Raji (cell line): ENCODE data around the gene PRKCI.

Experiments
- POLR2A ChIP-seq: IDR thresholded peaks from 2 replicates; pipeline ENCODE4 v1.6.1; 2011; ENCODE audit warnings: low read depth, low read length, control low read depth; ENCODE audit not compliant: insufficient read depth

PRKCI gene

GRCh38 chr3:170320461-170321121 is 98.4 kb downstream of the PRKCI start:
- TF ChIP-seq POLR2A: no peak

- no peak for TF ChIP-seq POLR2A
These were observed 99.3 kb downstream of the PRKCI start for GRCh38 chr3:170321321-170322034.

- TF ChIP-seq POLR2A: no peak
These were observed 100.5 kb downstream of the PRKCI start for GRCh38 chr3:170322566-170323269.

GRCh38 chr3:170323331-170323730 is 101.1 kb downstream of the PRKCI start:
- TF ChIP-seq POLR2A: no peak

DNA sequence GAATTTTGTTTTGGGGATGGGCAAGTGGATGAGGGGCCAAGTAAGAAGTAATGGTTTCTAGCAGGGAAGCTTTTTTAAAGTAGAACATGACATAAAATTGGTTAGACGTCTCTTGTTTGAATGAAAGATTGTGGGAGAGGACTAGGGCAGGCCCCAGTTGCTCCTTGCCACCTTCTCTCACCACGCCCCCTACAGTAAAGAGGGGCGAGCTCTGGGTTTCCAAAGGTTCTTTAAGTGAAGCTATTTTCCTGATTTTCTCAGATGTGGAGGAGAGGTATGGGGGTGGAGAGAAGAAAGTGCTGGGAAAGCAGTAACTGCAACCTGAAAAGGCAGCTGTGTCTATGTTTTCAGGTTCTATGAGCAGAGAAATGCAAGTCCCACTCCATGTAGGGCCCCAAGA is 102.7 kb downstream of the PRKCI start:
- no peak for TF ChIP-seq POLR2A

DNA sequence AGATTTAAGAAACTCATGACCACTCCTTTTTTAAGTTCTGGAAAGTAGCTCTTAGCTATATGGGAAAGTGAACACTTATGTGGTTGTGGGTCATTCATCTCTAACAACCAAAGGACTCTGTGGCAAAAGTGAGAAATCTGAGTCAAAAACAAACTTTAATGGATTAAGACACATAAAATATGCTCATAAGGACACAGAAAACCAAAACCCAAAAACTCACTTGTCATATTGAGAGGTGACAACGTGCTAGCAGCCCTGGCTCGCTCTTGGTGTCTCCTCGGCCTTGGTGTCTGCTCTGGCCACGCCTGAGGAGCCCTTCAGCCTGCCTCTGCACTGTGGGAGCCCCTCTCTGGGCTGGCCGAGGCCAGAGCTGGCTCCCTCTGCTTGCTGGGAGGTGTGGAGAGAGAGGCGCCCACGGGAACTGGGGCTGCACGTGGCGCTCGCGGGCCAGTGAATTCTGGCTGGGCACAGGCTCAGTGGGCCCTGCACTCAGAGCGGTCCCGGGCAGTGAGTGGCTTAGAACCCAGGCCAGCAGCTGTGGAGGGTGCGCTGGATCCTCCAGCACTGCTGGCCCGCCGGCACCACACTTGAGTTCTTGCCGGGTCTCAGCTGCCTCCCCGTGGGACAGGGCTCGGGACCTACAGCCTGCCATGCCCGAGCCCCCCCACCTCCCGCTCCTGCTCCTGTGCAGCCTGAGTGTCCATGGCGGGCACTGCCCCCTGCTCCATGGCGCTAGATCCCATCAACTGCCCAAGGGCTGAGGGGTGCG is 105.0 kb downstream of the PRKCI start:
- TF ChIP-seq POLR2A: no peak

DNA sequence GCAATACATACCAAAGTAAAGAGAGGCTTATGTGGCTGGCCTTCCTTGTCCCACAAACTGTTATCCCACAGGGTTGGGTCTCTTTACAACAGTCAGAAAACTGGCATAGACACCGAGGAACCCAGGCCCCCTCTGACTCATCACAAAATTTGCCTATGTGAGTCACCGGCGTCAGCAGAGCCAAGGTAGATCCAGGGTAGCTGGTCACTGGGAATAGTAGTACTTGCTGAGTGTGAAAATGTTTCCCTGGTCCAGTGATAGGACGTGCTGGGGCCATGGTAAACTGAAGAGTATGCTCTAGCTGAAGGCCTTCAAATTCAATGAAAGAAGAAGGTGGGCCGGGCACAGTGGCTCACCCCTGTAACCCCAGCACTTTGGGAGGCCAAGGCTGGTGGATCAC is 108.1 kb downstream of the PRKCI start:
- no peak for TF ChIP-seq POLR2A

GRCh38 chr3:170331143-170331542 is 108.9 kb downstream of the PRKCI start:
- no peak for TF ChIP-seq POLR2A

DNA sequence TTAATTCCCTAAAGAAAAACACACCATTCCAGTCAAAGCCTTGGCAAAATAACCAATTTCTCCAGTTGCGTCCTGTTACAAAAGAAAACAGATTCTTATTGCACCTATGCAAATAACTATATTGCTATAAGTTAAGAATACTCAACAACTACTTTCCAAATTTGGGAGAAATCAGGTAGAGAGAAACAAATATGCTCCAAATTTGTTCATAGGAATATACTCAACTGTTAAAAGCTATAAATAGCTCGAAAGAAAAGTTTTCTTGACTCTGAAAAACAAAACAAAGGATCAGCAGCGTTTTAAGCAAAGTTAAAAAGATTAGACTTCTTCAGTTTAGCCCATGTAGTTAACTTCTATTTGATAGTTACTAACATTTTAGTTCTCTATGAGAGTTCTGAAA is 115.2 kb downstream of the PRKCI start:
- TF ChIP-seq POLR2A: no peak

DNA sequence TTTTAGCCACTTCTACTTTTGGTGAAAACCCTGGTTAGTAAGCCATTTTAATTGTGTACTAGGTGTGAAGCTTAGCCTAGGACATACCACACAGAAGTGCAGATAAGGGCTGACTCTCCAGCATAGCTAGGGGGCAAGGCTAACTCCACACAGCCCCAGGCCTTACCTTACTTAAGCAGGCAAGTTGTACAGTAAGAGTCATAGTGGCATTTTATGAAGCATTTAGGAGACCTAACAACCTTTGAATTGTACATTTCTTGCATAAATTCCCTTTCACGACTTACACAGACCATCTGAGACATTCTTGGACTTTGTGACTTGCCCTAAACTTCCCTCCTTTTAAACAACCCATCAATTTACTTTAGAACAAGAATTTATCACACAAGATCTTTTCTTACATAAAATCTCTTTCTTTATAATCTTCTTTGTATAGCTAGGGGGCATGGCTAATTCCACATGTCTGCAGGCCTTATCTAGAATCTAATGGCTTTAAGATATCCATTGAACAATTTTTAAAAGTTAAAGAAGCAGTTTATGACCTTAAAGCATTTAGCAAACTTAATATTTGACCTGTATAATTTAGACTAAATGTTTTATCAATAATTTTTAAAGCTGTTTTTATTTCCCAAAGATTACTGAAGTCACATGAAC is 116.6 kb downstream of the PRKCI start:
- TF ChIP-seq POLR2A: no peak

DNA sequence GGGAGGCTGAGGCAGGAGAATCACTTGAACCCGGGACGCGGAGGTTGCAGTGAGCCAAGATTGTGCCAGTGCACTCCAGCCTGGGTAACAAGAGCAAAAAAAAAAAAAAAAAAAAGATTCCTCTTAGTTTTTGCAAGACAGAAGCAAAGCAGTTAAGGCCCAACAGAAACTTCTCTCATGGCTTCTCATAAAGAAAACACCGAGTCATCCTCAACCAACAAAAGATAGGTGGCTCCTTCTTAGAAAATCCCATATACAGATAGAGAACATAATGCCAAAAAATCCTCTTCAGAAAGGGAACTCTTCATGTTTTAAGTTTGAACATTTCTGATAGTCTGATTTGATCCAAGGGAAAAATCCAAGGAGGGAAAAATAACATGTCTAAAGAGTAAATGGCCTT is 122.7 kb downstream of the PRKCI start:
- no peak for TF ChIP-seq POLR2A

GRCh38 chr3:170346481-170347392 is 124.5 kb downstream of the PRKCI start:
- TF ChIP-seq POLR2A: no peak

DNA sequence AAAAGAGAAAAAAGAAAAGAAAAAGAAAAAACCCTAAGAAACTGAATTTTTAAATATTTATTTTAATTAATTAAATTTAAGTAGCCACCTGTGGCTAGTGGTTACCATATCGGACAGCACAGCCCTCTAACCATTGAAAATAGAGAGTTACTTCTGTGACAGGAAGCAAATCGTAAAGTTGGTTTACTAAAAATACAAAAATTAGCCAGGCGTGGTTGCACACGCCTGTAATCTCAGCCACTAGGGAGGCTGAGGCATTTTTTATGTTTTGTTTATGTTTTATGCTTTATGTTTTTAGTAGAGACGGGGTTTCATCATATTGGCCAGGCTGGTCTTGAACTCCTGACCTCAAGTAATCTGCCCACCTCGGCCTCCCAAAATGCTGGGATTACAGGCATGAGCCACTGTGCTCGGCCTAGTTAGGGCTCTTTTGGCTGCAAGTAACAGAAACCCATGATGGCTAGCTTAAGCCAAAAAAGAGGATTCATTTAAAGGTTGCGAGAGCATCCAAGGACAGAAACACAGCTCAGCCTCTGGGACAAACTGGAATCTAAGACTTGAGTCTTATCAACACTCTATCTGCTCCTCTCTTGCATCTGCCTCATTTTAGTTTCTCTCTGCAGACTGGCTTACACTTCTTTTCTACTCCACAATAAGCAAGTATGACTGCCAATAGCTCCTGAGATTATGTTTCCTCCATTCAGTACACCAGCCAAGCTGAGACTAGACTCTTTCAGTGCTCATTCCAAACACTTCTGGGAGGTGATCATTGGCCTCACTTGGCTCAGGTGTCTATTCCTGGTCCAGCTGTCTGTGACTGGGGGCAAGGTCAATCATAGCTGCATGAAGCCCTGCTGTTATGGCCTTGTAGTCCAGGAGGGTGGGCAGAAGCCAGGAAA is 128.5 kb downstream of the PRKCI start:
- TF ChIP-seq POLR2A: peak; percentile 16; the same call in 1 of the 2 replicates
